ENCODE results near the gene SUN3. TPM values are rescaled to one million over a fixed set of nuclear protein-coding genes. Genes with fewer than 3 reads are reported as not detected.

SUN3 gene
- polyA plus RNA-seq, 1 experiment: not detected

DNA sequence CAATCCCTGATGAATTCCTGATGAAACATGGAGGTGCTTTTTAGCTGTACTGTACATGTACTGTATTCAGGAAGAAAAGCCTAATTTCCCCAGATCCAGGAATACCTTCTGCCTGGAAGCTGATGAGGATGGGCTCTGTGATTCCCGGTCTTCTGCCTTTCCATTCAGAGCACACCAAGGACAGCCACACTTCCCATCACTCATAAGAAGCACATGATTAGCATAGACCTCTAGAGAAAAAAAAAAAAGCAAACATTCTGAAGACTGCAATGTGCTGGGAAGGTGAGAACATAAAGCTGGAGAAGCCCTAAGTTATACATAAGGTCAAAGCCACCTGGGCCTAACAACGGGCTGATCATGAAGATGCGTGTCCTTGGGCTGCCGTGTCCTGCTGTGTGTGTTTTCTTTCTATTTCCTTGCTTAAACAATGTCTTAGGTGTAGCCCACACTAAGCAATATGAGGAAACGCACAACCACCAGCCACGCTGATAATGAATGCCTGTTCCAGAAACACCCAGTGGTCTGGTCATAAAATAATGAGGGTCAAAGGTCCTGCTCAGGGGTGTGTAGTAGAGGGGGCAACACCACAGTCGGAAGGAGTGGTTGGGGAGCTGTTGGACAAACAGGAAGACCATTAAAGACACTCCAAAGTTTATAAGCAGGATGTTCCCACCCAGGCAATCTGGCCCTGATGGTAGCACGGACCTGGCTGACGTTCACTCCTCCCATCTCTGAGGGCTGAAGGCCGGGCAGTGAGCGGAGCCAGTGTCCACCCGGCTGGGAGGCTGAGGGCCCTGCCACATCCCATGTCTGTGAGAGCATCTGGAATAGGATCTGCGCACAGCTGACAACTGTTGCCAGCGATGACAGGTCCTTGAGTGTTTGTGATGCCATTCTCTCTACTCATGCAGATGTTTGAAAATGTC lies 88.6 kb downstream of the SUN3 start:
- Histone ChIP-seq H3K27me3 (ENCODE audit: control insufficient read depth, insufficient read depth, low read length) (no peaks in the 10 kb centered on the region), H3K4me3 (ENCODE audit: low read depth, low read length) (no peak overlapping the region), H3K36me3 (ENCODE audit: control insufficient read depth, insufficient read depth, low read length) (no peaks in the 10 kb centered on the region)
- peak; percentile 70 for DNase-seq (ENCODE audit: low read depth)
- ChIA-PET CTCF (interaction anchor here (0.6 to 1.7 kb wide), 6 partner anchors 9 to 215 kb away, joined by 3 to 9 read pairs (median 4); no protein-coding TSS in a partner anchor), POLR2A (interaction anchor here (0.5 to 1.0 kb wide), 3 partner anchors 18 to 244 kb away, joined by 3 to 6 read pairs (median 4); no protein-coding TSS in a partner anchor)
- TF ChIP-seq, protein P1, sequence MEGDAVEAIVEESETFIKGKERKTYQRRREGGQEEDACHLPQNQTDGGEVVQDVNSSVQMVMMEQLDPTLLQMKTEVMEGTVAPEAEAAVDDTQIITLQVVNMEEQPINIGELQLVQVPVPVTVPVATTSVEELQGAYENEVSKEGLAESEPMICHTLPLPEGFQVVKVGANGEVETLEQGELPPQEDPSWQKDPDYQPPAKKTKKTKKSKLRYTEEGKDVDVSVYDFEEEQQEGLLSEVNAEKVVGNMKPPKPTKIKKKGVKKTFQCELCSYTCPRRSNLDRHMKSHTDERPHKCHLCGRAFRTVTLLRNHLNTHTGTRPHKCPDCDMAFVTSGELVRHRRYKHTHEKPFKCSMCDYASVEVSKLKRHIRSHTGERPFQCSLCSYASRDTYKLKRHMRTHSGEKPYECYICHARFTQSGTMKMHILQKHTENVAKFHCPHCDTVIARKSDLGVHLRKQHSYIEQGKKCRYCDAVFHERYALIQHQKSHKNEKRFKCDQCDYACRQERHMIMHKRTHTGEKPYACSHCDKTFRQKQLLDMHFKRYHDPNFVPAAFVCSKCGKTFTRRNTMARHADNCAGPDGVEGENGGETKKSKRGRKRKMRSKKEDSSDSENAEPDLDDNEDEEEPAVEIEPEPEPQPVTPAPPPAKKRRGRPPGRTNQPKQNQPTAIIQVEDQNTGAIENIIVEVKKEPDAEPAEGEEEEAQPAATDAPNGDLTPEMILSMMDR (IDR thresholded peaks at IDR 0.05; ENCODE audit: insufficient read depth, low read depth, low read length): no peak

DNA sequence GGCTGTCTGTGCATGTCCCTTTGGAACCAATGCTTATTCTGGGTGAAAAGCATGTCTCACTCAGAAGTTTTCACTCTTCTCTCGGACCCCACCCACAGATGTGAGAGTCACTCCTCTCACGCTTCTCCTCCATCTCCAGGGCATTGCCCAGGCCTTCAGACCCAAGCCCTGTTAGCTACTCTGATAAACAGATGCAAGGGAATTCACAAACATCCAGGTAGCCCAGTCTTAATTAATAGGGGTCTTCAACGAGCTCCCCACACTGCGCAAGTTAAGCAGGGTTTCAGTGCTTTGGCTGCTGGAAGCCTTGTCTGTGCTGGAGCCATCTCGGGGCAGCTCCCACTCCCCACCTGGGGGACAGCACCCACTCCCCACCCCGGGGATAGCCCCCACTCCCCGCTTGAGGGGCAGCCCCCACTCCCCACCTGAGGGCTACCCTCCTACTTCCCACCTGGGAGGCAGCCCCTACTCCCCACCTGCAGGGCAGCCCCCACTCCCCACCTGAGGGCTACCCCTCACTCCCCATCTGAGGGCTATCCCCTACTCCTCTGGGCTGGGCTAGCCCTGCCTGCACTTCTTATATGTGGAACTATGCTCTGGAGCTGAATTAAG lies 89.4 kb downstream of the SUN3 start:
- TF ChIP-seq, protein P1 (IDR thresholded peaks at IDR 0.05; ENCODE audit: insufficient read depth, low read depth, low read length): no peak
- CTCF ChIA-PET: interaction anchor here (0.7 to 1.7 kb wide), 2 partner anchors 9 to 52 kb away, joined by 3 to 9 read pairs; no protein-coding TSS in a partner anchor
- no peak overlapping the region for H3K4me3 ChIP-seq (ENCODE audit: low read depth, low read length)
- no peak for DNase-seq (ENCODE audit: low read depth)
- POLR2A ChIA-PET: interaction anchor here (0.5 kb wide), 1 partner anchor 349 kb away, joined by 3 read pairs; no protein-coding TSS in a partner anchor
- no peaks in the 10 kb centered on the region for H3K27me3 ChIP-seq (ENCODE audit: control insufficient read depth, insufficient read depth, low read length)
- H3K36me3 ChIP-seq (ENCODE audit: control insufficient read depth, insufficient read depth, low read length): no peaks in the 10 kb centered on the region

DNA sequence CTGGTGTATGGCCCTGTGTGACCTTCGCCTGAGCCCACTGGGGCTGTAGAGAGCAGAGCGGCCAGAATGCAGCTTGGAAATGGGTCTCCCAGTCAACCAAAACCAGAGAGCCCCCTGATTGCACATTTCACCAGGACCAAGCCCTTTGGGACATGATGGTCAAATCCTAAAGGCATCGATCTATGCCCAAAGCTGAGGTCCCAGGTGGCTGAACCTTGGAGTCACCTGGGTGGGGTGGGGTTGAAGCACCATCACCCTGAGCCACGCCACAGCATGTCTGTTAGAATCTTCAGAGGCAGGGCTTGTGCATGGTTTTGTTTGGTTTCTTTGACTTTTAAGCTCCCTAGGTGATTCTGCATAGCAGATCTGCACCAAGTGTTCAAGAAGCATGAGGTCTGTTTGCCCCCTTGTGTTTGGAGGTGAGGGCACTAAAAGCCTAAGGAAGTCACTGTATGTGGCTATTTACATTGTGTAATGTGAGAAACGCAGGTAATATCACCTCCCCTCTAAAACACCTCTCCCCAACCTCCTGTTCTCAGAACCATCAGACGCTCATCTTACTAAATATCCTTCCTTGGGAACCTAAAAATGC lies 90.2 kb downstream of the SUN3 start:
- CTCF ChIA-PET: interaction anchor here (1.2 to 1.7 kb wide), 2 partner anchors 8 to 520 kb away, joined by 3 to 9 read pairs; no protein-coding TSS in a partner anchor
- no peaks in the 10 kb centered on the region for H3K36me3 ChIP-seq (ENCODE audit: control insufficient read depth, insufficient read depth, low read length)
- no peak for DNase-seq (ENCODE audit: low read depth)
- POLR2A ChIA-PET: no interaction called here
- H3K4me3 ChIP-seq (ENCODE audit: low read depth, low read length): no peak overlapping the region
- TF ChIP-seq, protein P1 (IDR thresholded peaks at IDR 0.05; ENCODE audit: insufficient read depth, low read depth, low read length): no peak
- H3K27me3 ChIP-seq (ENCODE audit: control insufficient read depth, insufficient read depth, low read length): no peaks in the 10 kb centered on the region

DNA sequence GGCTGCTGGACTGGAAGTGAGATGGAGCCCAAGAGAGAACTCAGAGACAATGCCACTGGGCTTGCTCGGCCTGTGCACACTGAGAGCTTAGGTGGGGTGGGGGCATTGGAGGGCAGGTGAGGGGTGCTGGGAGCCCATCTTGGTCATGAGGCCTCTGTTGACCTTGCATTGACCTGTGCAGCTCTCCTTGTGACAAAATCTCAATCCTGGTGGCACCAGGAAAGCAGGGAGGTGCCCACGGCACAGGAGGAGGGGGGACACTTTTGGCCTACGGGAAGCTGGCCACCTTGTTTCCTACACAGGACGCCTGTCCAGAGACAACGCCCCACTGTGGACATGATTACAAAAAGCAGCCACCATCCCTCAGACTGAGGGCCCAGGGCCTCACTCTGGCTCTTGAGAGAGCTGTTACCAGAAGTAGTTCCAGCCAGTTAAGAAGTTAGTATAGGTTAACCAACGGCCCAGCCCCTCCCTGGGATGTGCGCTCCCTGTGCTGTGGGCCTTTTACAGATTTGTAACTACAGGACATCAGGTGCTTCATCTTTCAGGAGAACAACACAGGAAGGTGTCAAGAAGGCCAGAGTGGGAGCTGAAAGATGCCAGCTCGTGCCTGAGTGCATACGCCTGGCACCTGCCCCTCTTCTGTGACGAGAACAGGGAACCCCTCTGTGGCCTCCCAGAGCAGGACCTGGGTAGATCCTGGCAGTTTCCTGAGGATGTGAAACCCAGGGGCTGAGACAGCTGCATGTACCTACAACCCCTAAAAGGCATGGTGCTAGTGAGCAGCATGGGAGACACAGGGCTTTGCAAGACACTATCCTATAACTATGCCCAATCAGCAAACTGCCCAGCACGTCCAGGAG lies 91.0 kb downstream of the SUN3 start:
- H3K27me3 ChIP-seq (ENCODE audit: control insufficient read depth, insufficient read depth, low read length): no peaks in the 10 kb centered on the region
- no peaks in the 10 kb centered on the region for H3K36me3 ChIP-seq (ENCODE audit: control insufficient read depth, insufficient read depth, low read length)
- DNase-seq (ENCODE audit: low read depth): no peak
- TF ChIP-seq, protein P1 (IDR thresholded peaks at IDR 0.05; ENCODE audit: insufficient read depth, low read depth, low read length): no peak
- ChIA-PET POLR2A (no interaction called here), CTCF (interaction anchor here (1.2 to 1.7 kb wide), 2 partner anchors 8 to 520 kb away, joined by 3 to 9 read pairs; no protein-coding TSS in a partner anchor)
- no peak overlapping the region for H3K4me3 ChIP-seq (ENCODE audit: low read depth, low read length)

Other genes with a start within 250 kb of the SUN3 start
- 0.01 and 0.13 TPM in 2 replicates for gene PKD1L1, start 80.6 kb downstream of the SUN3 start, polyA plus RNA-seq (2011; rRNA removed)
- 14.1 and 23.7 TPM in 2 replicates for gene HUS1, start 49.5 kb downstream of the SUN3 start, polyA plus RNA-seq (2011; rRNA removed)
- gene C7orf57, start 6.4 kb upstream of the SUN3 start, polyA plus RNA-seq (2011; rRNA removed): 0.07 TPM in 2 replicates
- gene UPP1, start 60.2 kb upstream of the SUN3 start, polyA plus RNA-seq (2011; rRNA removed): 19.2 and 25.1 TPM in 2 replicates
- gene ABCA13, start 142.4 kb upstream of the SUN3 start, polyA plus RNA-seq (2011; rRNA removed): 0.15 and 0.34 TPM in 2 replicates

Measured in BJ (cell line).